Measurements from ENCODE around the gene KLF16. TPM values are rescaled to one million over a fixed set of nuclear protein-coding genes. Genes with fewer than 3 reads are reported as not detected.
A peak's percentile ranks its signal among the peaks of the same experiment; 100 is the strongest.

Gene KLF16
- total and polyA plus RNA-seq, 2 experiments from 2014 or later, result 8.9 to 20.2 TPM

DNA sequence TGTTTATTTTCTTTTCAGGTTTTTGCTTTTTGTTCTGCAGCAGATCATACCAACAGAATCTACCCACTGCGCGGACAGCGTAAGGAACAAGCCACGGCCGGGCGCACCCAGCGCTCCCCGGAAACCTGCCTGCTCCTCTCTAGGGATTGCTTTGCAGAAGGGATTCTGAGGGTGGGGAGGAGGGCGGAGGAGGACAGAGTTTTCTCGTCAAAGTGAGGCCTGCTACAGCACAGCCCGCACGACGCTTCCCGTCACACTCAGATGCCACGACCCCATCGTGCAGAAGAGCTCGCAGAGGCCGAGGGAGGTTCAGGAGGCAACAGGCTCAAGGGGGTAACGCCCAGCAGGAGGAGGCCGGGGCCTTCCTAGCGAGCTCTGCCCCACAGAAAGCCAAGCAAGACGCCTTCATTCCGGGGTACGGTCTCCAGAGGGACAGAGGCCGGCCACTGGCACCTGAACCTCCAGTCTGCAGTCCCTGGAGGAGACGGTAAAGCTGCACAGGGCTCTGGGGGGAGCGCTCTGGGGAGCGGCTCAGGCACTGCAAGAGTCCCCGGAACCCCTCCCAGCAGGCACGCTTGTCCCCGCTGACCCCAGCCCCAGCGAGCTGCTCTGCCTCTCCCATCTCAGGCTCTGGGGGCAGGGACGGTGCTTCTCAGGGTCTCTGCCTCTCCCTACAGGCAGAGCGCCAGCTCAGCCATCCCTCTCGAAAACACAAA is 22.0 kb downstream of the KLF16 start:
- Histone ChIP-seq H3K9me2 (ENCODE audit: insufficient read depth) (no peaks in the 10 kb centered on the region), H3K4me1 (ENCODE audit: insufficient read depth) (no peaks in the 10 kb centered on the region; the same call in 1 of the 2 replicates), H4K20me1 (replicated peaks; ENCODE audit: insufficient read depth) (peaks cover 23% of the 10 kb centered on the region), H3K27ac (ENCODE audit: low read depth) (no peak overlapping the region), H3K36me3 (ENCODE audit: insufficient read depth) (no peaks in the 10 kb centered on the region), H3K27me3 (ENCODE audit: insufficient read depth) (no peaks in the 10 kb centered on the region), H3K4me3 (no peak overlapping the region), H2AFZ (no peak overlapping the region), H3F3A (replicated peaks; ENCODE audit: low read depth) (peaks cover 10% of the 10 kb centered on the region), H3K79me2 (replicated peaks; ENCODE audit: insufficient read depth) (peaks cover 96% of the 10 kb centered on the region), H3K4me2 (no peak overlapping the region)
- Mint-ChIP-seq H3K27ac (peak overlapping the region; percentile 28; the same call in 1 of the 2 replicates), H3K36me3 (ENCODE audit: low read depth) (no peaks in the 10 kb centered on the region; the same call in 2 of the 3 replicates), H3K4me3 (no peak overlapping the region; the same call in 2 of the 3 replicates), H3K4me1 (peaks cover 15% of the 10 kb centered on the region), H3K9me3 (no peaks in the 10 kb centered on the region), H3K27me3 (ENCODE audit: insufficient read depth, low read depth, poor library complexity) (peaks cover 13% of the 10 kb centered on the region)
- ATAC-seq, result no peak
- no peak for TF ChIP-seq EZH2 (IDR thresholded peaks at IDR 0.05; ENCODE audit: low read depth, unreplicated experiment)
- TF ChIP-seq, protein P1, sequence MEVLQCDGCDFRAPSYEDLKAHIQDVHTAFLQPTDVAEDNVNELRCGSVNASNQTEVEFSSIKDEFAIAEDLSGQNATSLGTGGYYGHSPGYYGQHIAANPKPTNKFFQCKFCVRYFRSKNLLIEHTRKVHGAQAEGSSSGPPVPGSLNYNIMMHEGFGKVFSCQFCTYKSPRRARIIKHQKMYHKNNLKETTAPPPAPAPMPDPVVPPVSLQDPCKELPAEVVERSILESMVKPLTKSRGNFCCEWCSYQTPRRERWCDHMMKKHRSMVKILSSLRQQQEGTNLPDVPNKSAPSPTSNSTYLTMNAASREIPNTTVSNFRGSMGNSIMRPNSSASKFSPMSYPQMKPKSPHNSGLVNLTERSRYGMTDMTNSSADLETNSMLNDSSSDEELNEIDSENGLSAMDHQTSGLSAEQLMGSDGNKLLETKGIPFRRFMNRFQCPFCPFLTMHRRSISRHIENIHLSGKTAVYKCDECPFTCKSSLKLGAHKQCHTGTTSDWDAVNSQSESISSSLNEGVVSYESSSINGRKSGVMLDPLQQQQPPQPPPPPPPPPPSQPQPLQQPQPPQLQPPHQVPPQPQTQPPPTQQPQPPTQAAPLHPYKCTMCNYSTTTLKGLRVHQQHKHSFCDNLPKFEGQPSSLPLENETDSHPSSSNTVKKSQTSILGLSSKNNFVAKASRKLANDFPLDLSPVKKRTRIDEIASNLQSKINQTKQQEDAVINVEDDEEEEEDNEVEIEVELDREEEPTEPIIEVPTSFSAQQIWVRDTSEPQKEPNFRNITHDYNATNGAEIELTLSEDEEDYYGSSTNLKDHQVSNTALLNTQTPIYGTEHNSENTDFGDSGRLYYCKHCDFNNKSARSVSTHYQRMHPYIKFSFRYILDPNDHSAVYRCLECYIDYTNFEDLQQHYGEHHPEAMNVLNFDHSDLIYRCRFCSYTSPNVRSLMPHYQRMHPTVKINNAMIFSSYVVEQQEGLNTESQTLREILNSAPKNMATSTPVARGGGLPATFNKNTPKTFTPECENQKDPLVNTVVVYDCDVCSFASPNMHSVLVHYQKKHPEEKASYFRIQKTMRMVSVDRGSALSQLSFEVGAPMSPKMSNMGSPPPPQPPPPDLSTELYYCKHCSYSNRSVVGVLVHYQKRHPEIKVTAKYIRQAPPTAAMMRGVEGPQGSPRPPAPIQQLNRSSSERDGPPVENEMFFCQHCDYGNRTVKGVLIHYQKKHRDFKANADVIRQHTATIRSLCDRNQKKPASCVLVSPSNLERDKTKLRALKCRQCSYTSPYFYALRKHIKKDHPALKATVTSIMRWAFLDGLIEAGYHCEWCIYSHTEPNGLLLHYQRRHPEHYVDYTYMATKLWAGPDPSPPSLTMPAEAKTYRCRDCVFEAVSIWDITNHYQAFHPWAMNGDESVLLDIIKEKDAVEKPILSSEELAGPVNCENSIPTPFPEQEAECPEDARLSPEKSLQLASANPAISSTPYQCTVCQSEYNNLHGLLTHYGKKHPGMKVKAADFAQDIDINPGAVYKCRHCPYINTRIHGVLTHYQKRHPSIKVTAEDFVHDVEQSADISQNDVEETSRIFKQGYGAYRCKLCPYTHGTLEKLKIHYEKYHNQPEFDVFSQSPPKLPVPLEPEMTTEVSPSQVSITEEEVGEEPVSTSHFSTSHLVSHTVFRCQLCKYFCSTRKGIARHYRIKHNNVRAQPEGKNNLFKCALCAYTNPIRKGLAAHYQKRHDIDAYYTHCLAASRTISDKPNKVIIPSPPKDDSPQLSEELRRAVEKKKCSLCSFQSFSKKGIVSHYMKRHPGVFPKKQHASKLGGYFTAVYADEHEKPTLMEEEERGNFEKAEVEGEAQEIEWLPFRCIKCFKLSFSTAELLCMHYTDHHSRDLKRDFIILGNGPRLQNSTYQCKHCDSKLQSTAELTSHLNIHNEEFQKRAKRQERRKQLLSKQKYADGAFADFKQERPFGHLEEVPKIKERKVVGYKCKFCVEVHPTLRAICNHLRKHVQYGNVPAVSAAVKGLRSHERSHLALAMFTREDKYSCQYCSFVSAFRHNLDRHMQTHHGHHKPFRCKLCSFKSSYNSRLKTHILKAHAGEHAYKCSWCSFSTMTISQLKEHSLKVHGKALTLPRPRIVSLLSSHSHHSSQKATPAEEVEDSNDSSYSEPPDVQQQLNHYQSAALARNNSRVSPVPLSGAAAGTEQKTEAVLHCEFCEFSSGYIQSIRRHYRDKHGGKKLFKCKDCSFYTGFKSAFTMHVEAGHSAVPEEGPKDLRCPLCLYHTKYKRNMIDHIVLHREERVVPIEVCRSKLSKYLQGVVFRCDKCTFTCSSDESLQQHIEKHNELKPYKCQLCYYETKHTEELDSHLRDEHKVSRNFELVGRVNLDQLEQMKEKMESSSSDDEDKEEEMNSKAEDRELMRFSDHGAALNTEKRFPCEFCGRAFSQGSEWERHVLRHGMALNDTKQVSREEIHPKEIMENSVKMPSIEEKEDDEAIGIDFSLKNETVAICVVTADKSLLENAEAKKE (CRISPR knock-in tag; IDR thresholded peaks at IDR 0.05), result no peak
- no peak for TF ChIP-seq EZH2phosphoT487 (IDR thresholded peaks at IDR 0.05; ENCODE audit: unreplicated experiment)
- TF ChIP-seq, protein P2, sequence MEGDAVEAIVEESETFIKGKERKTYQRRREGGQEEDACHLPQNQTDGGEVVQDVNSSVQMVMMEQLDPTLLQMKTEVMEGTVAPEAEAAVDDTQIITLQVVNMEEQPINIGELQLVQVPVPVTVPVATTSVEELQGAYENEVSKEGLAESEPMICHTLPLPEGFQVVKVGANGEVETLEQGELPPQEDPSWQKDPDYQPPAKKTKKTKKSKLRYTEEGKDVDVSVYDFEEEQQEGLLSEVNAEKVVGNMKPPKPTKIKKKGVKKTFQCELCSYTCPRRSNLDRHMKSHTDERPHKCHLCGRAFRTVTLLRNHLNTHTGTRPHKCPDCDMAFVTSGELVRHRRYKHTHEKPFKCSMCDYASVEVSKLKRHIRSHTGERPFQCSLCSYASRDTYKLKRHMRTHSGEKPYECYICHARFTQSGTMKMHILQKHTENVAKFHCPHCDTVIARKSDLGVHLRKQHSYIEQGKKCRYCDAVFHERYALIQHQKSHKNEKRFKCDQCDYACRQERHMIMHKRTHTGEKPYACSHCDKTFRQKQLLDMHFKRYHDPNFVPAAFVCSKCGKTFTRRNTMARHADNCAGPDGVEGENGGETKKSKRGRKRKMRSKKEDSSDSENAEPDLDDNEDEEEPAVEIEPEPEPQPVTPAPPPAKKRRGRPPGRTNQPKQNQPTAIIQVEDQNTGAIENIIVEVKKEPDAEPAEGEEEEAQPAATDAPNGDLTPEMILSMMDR (conservative IDR thresholded peaks at IDR 0.05; ENCODE audit: low read depth in 2 of 2), result no peak
- TF ChIP-seq ZNF114 (CRISPR knock-in tag; IDR thresholded peaks at IDR 0.05), result no peak
- TF ChIP-seq NANOG (IDR thresholded peaks at IDR 0.05; ENCODE audit: borderline replicate concordance), result no peak
- no peak for TF ChIP-seq STAT1 (IDR thresholded peaks at IDR 0.05; ENCODE audit: unreplicated experiment)
- TF ChIP-seq, protein P3, sequence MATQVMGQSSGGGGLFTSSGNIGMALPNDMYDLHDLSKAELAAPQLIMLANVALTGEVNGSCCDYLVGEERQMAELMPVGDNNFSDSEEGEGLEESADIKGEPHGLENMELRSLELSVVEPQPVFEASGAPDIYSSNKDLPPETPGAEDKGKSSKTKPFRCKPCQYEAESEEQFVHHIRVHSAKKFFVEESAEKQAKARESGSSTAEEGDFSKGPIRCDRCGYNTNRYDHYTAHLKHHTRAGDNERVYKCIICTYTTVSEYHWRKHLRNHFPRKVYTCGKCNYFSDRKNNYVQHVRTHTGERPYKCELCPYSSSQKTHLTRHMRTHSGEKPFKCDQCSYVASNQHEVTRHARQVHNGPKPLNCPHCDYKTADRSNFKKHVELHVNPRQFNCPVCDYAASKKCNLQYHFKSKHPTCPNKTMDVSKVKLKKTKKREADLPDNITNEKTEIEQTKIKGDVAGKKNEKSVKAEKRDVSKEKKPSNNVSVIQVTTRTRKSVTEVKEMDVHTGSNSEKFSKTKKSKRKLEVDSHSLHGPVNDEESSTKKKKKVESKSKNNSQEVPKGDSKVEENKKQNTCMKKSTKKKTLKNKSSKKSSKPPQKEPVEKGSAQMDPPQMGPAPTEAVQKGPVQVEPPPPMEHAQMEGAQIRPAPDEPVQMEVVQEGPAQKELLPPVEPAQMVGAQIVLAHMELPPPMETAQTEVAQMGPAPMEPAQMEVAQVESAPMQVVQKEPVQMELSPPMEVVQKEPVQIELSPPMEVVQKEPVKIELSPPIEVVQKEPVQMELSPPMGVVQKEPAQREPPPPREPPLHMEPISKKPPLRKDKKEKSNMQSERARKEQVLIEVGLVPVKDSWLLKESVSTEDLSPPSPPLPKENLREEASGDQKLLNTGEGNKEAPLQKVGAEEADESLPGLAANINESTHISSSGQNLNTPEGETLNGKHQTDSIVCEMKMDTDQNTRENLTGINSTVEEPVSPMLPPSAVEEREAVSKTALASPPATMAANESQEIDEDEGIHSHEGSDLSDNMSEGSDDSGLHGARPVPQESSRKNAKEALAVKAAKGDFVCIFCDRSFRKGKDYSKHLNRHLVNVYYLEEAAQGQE (IDR thresholded peaks at IDR 0.05; ENCODE audit: unreplicated experiment), result no peak
- TF ChIP-seq CREB1 (CRISPR knock-in tag; IDR thresholded peaks at IDR 0.05; ENCODE audit: low read depth), result no peak
- no peak for TF ChIP-seq JUNB (IDR thresholded peaks at IDR 0.05; ENCODE audit: unreplicated experiment)
- TF ChIP-seq, protein P4, sequence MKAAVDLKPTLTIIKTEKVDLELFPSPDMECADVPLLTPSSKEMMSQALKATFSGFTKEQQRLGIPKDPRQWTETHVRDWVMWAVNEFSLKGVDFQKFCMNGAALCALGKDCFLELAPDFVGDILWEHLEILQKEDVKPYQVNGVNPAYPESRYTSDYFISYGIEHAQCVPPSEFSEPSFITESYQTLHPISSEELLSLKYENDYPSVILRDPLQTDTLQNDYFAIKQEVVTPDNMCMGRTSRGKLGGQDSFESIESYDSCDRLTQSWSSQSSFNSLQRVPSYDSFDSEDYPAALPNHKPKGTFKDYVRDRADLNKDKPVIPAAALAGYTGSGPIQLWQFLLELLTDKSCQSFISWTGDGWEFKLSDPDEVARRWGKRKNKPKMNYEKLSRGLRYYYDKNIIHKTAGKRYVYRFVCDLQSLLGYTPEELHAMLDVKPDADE (IDR thresholded peaks at IDR 0.05), result no peak
- TF ChIP-seq ZNF331 (CRISPR knock-in tag; IDR thresholded peaks at IDR 0.05; ENCODE audit: low read depth), result no peak
- TF ChIP-seq POLR2AphosphoS5 (IDR thresholded peaks at IDR 0.05; ENCODE audit: low read depth), result no peak
- no peak for DNase-seq (ENCODE audit: low spot score)

Data from GM23338 (cell line).